Gastrocnemius medialis (tissue), 4 donors: ENCODE measurements around the gene ATF6. TPM values are rescaled to one million over a fixed set of nuclear protein-coding genes. Genes with fewer than 3 reads are reported as not detected.

Experiments
- ATAC-seq, 2 donors: fragments of 150-250 bp; one replicate each; pipeline ENCODE4 v1.9.1; 2016
- DNase-seq, 2 donors: peaks; one replicate each; pipeline ENCODE4 v3.0.0-alpha.2; 2019
- H3K27ac ChIP-seq, 4 donors: fragments of 200-600 bp; sonication (generic); 1 replicate in 1 of 4; 2 replicates in 3 of 4; pipeline ENCODE4 v1.5.1; 2016 to 2018; ENCODE audit warnings: mild to moderate bottlenecking in 2 of 4, moderate library complexity in 1 of 4
- H3K27me3 ChIP-seq, 3 donors: fragments of 200-600 bp; sonication (generic) in 2 of 3; 1 replicate in 1 of 3; 2 replicates in 2 of 3; pipeline versions ENCODE4 v1.5.1 to v1.6.0; 2016 to 2019; ENCODE audit warnings: mild to moderate bottlenecking in 1 of 3, moderate library complexity in 1 of 3
- H3K36me3 ChIP-seq, 2 donors: fragments of 200-600 bp; sonication (generic) in 1 of 2; one replicate each; pipeline ENCODE4 v1.5.1; 2017 to 2018
- H3K4me1 ChIP-seq, 2 donors: fragments of 200-600 bp; sonication (generic) in 1 of 2; one replicate each; pipeline ENCODE4 v1.5.1; 2016 to 2017; ENCODE audit warnings: mild to moderate bottlenecking in 2 of 2
- H3K4me3 ChIP-seq, 4 donors: fragments of 200-600 bp; sonication (generic) in 3 of 4; 1 replicate in 1 of 4; 2 replicates in 3 of 4; pipeline ENCODE4 v1.5.1; 2016 to 2019; ENCODE audit warnings: mild to moderate bottlenecking in 2 of 4
- H3K9me3 ChIP-seq, 3 donors: fragments of 200-600 bp; sonication (generic) in 2 of 3; 1 replicate in 1 of 3; 2 replicates in 2 of 3; pipeline ENCODE4 v1.5.1; 2016 to 2019
- POLR2A ChIP-seq, 2 donors: fragments of 450-650 bp; IDR thresholded peaks; one replicate each; pipeline ENCODE4 v1.6.1; 2017; ENCODE audit warnings: antibody characterized with exemption in 2 of 2, mild to moderate bottlenecking in 2 of 2, moderate library complexity in 2 of 2
- in situ Hi-C, 4 donors: fragments of 200-750 bp; cut with MboI; loops; one replicate each; pipeline versions ENCODE4 v1.15.0 to v1.8.0; 2017; ENCODE audit warnings: low sequenced_read_pairs in 4 of 4
- intact Hi-C: fragments of 100-400 bp; cut with DNase I; formaldehyde crosslinking; loops from one replicate; pipeline ENCODE4 v1.15.1; 2023; ENCODE audit warnings: low total_unique reads
- total RNA-seq, 4 donors: library from RNA; depleted of rRNA; stranded (reverse); fragments of >200 nt; gene quantifications; one replicate each; pipeline versions ENCODE4 v1.1.0 to v1.2.3, GENCODE V29; 2016
- TF ChIP-seq, protein P1 (sequence below), 5 experiments: fragments of 450-650 bp in 3 of 5; fragments of 200-600 bp in 2 of 5; sonication (generic) in 2 of 5; IDR thresholded peaks in 4 of 5; conservative IDR thresholded peaks in 1 of 5; 1 replicate in 4 of 5; 2 replicates in 1 of 5; pipeline ENCODE4 v1.5.1; 2016 to 2019; ENCODE audit warnings: antibody characterized with exemption in 5 of 5, mild to moderate bottlenecking in 3 of 5, moderate library complexity in 3 of 5

The ATF6 gene
- total RNA-seq, 4 donors from 2014 or later = 15.3 to 20.1 (median 18.3) TPM

GRCh38 chr1:161983725-161984124 is 217.6 kb downstream of the ATF6 start:
- TF ChIP-seq, protein P1, sequence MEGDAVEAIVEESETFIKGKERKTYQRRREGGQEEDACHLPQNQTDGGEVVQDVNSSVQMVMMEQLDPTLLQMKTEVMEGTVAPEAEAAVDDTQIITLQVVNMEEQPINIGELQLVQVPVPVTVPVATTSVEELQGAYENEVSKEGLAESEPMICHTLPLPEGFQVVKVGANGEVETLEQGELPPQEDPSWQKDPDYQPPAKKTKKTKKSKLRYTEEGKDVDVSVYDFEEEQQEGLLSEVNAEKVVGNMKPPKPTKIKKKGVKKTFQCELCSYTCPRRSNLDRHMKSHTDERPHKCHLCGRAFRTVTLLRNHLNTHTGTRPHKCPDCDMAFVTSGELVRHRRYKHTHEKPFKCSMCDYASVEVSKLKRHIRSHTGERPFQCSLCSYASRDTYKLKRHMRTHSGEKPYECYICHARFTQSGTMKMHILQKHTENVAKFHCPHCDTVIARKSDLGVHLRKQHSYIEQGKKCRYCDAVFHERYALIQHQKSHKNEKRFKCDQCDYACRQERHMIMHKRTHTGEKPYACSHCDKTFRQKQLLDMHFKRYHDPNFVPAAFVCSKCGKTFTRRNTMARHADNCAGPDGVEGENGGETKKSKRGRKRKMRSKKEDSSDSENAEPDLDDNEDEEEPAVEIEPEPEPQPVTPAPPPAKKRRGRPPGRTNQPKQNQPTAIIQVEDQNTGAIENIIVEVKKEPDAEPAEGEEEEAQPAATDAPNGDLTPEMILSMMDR (IDR thresholded peaks at IDR 0.05 in 4 of 5, conservative IDR thresholded peaks at IDR 0.05 in 1 of 5) = no peak
- TF ChIP-seq POLR2A (IDR thresholded peaks at IDR 0.05) = no peak
- no peaks in the 10 kb centered on the region for H3K9me3 ChIP-seq
- DNase-seq = no peak

DNA sequence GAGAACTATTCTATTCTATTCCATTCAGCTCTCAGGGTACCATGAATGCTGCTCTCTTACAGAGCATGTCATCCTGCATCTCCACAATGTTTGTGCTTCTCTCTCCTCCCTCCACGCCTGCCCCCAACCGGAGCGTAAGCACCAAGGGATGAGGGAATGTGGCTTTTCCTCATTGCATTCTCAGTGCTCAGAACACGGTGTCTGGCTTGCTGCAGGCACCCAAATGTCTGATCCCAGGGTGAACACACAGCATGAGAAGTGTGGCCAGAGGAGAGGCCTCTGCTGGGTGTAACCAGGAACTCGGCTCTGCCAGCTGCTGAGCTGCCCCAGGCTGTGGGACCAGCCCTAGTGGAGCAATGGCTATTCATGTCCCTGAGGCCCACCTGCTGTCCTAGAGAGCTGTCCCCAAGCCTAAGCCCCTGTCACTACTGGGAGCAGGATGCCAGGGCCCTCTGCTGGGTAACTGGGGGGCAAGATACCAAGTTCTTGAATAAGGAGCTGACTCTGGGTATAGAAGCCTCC is 219.2 kb downstream of the ATF6 start:
- Histone ChIP-seq H3K27me3 (no peaks in the 10 kb centered on the region), H3K9me3 (no peaks in the 10 kb centered on the region), H3K27ac (no peak overlapping the region), H3K4me1 (no peaks in the 10 kb centered on the region), H3K4me3 (no peak overlapping the region), H3K36me3 (no peaks in the 10 kb centered on the region)
- in situ Hi-C loops (no loop called here), intact Hi-C loops (no loop called here)
- no peak for TF ChIP-seq POLR2A (IDR thresholded peaks at IDR 0.05)
- TF ChIP-seq, protein P1 (IDR thresholded peaks at IDR 0.05 in 4 of 5, conservative IDR thresholded peaks at IDR 0.05 in 1 of 5) = no peak
- no peak for ATAC-seq
- DNase-seq = no peak

More at GRCh38 chr1:161983725-161984124, 217.6 kb downstream of the ATF6 start:
- ATAC-seq = no peak
- Histone ChIP-seq H3K27ac (no peak overlapping the region), H3K4me3 (no peak overlapping the region), H3K4me1 (no peaks in the 10 kb centered on the region), H3K36me3 (no peaks in the 10 kb centered on the region), H3K27me3 (no peaks in the 10 kb centered on the region)
- intact Hi-C loops (no loop called here), in situ Hi-C loops (no loop called here)

DNA sequence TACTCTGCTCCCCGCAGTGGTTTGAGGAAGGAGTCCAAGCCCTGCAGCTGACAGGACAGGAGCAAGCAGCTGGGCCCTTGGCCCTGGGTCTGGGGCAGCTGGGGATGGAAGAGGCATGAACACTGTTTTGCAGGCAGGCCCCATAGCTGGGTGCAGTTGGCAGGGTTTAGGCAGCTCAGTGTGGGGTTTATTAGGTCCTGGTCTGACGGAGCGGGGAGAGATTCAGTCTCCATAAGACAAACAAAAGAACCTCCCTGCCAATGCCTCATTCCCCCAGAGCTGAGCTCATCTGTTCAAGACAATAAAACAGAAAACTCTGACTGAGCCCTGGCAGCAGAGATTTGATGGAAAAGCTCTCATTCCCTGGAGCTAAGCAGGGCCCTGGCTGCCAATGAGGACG is 220.2 kb downstream of the ATF6 start:
- TF ChIP-seq, protein P1 (IDR thresholded peaks at IDR 0.05 in 4 of 5, conservative IDR thresholded peaks at IDR 0.05 in 1 of 5) = no peak
- no peak for TF ChIP-seq POLR2A (IDR thresholded peaks at IDR 0.05)
- Histone ChIP-seq H3K36me3 (no peaks in the 10 kb centered on the region), H3K9me3 (no peaks in the 10 kb centered on the region), H3K4me1 (no peaks in the 10 kb centered on the region), H3K4me3 (no peak overlapping the region), H3K27ac (no peak overlapping the region), H3K27me3 (no peaks in the 10 kb centered on the region)
- ATAC-seq = peak in 1 of 2 donors; percentile 33
- intact Hi-C loops = no loop called here
- in situ Hi-C loops = no loop called here
- peak in 1 of 2 donors; percentile 19 for DNase-seq

- in situ Hi-C loops (no loop called here), intact Hi-C loops (no loop called here)
- Histone ChIP-seq H3K27ac (no peak overlapping the region), H3K9me3 (no peaks in the 10 kb centered on the region), H3K4me3 (no peak overlapping the region), H3K4me1 (no peaks in the 10 kb centered on the region), H3K36me3 (no peaks in the 10 kb centered on the region), H3K27me3 (no peaks in the 10 kb centered on the region)
- DNase-seq (no peak), ATAC-seq (no peak)
- TF ChIP-seq, protein P1 (IDR thresholded peaks at IDR 0.05 in 4 of 5, conservative IDR thresholded peaks at IDR 0.05 in 1 of 5) = no peak
- TF ChIP-seq POLR2A (IDR thresholded peaks at IDR 0.05) = no peak
These were observed 221.2 kb downstream of the ATF6 start for GRCh38 chr1:161987303-161987702.

- H3K4me3 ChIP-seq = no peak overlapping the region
- H3K9me3 ChIP-seq = no peaks in the 10 kb centered on the region
- H3K27me3 ChIP-seq = no peaks in the 10 kb centered on the region
- in situ Hi-C loops = no loop called here
- H3K27ac ChIP-seq = no peak overlapping the region
- intact Hi-C loops = no loop called here
- ATAC-seq (no peak), DNase-seq (no peak)
- TF ChIP-seq POLR2A (IDR thresholded peaks at IDR 0.05) = no peak
- TF ChIP-seq, protein P1 (IDR thresholded peaks at IDR 0.05 in 4 of 5, conservative IDR thresholded peaks at IDR 0.05 in 1 of 5) = no peak
- H3K4me1 ChIP-seq = no peaks in the 10 kb centered on the region
- no peaks in the 10 kb centered on the region for H3K36me3 ChIP-seq
These were observed 221.8 kb downstream of the ATF6 start for GRCh38 chr1:161987872-161988271.
